Skin epidermis (tissue), 12 donors: ENCODE results near the gene ATOH8.

ENCODE experiments used
- H3K27ac ChIP-seq, 21 experiments: fragments of 200-600 bp; sonication (generic) in 11 of 21; one replicate each; pipeline ENCODE4 v1.5.0; 2020; ENCODE audit warnings: mild to moderate bottlenecking in 3 of 21, inconsistent platforms in 2 of 21, moderate library complexity in 2 of 21
- H3K4me3 ChIP-seq, 7 experiments: fragments of 200-600 bp; sonication (generic) in 2 of 7; one replicate each; pipeline ENCODE4 v1.5.0; 2020; ENCODE audit warnings: inconsistent platforms in 2 of 7, mild to moderate bottlenecking in 2 of 7, moderate library complexity in 1 of 7

ATOH8 gene

GRCh38 chr2:85733121-85733960 lies 20.4 kb upstream of the ATOH8 start:
- no peak overlapping the region for H3K4me3 ChIP-seq
- peak overlapping the region in 5 of 21 experiments; percentile 10 to 75 (median 51) for H3K27ac ChIP-seq

GRCh38 chr2:85734015-85734414 lies 19.8 kb upstream of the ATOH8 start:
- Histone ChIP-seq H3K27ac (peak overlapping the region in 3 of 21 experiments; percentile 35 to 75 (median 51)), H3K4me3 (no peak overlapping the region)

- Histone ChIP-seq H3K27ac (peak overlapping the region in 4 of 21 experiments; percentile 17 to 75 (median 40)), H3K4me3 (no peak overlapping the region)
These were observed 18.7 kb upstream of the ATOH8 start for GRCh38 chr2:85734942-85735608.

- H3K27ac ChIP-seq, result peak overlapping the region in 2 of 21 experiments; percentile 41 to 75
- no peak overlapping the region for H3K4me3 ChIP-seq
These were observed 18.1 kb upstream of the ATOH8 start for GRCh38 chr2:85735691-85736090.

- Histone ChIP-seq H3K27ac (peak overlapping the region in 6 of 21 experiments; percentile 9 to 65 (median 48)), H3K4me3 (no peak overlapping the region)
These were observed 17.1 kb upstream of the ATOH8 start for GRCh38 chr2:85736456-85737355.

- H3K4me3 ChIP-seq, result no peak overlapping the region
- H3K27ac ChIP-seq, result peak overlapping the region in 4 of 21 experiments; percentile 39 to 65 (median 47)
These were observed 16.3 kb upstream of the ATOH8 start for GRCh38 chr2:85737481-85737880.

GRCh38 chr2:85737961-85738360 lies 15.8 kb upstream of the ATOH8 start:
- Histone ChIP-seq H3K27ac (peak overlapping the region in 3 of 21 experiments; percentile 39 to 59 (median 49)), H3K4me3 (no peak overlapping the region)

- H3K27ac ChIP-seq, result peak overlapping the region in 5 of 21 experiments; percentile 16 to 89 (median 80)
These were observed 13.6 kb upstream of the ATOH8 start for GRCh38 chr2:85740193-85740592.

GRCh38 chr2:85741211-85741832 lies 12.5 kb upstream of the ATOH8 start:
- H3K27ac ChIP-seq, result peak overlapping the region in 16 of 21 experiments; percentile 20 to 89 (median 70)

More at GRCh38 chr2:85740193-85740592, 13.6 kb upstream of the ATOH8 start:
- no peak overlapping the region for H3K4me3 ChIP-seq

GRCh38 chr2:85741833-85742455 lies 11.8 kb upstream of the ATOH8 start:
- H3K27ac ChIP-seq, result peak overlapping the region in 17 of 21 experiments; percentile 20 to 89 (median 70)
- no peak overlapping the region for H3K4me3 ChIP-seq

More at GRCh38 chr2:85741211-85741832, 12.5 kb upstream of the ATOH8 start:
- H3K4me3 ChIP-seq, result no peak overlapping the region

- H3K4me3 ChIP-seq, result no peak overlapping the region
- peak overlapping the region in 10 of 21 experiments; percentile 13 to 75 (median 47) for H3K27ac ChIP-seq
These were observed 10.3 kb upstream of the ATOH8 start for GRCh38 chr2:85743304-85743978.

- peak overlapping the region in 6 of 21 experiments; percentile 10 to 75 (median 47) for H3K27ac ChIP-seq
- H3K4me3 ChIP-seq, result no peak overlapping the region
These were observed 9.7 kb upstream of the ATOH8 start for GRCh38 chr2:85744055-85744454.

GRCh38 chr2:85744741-85745601 lies 8.8 kb upstream of the ATOH8 start:
- no peak overlapping the region for H3K4me3 ChIP-seq
- H3K27ac ChIP-seq, result peak overlapping the region in 8 of 21 experiments; percentile 30 to 75 (median 44)

GRCh38 chr2:85745619-85746018 lies 8.2 kb upstream of the ATOH8 start:
- Histone ChIP-seq H3K27ac (peak overlapping the region in 6 of 21 experiments; percentile 35 to 75 (median 45)), H3K4me3 (no peak overlapping the region)

- H3K4me3 ChIP-seq, result no peak overlapping the region
- H3K27ac ChIP-seq, result peak overlapping the region in 2 of 21 experiments; percentile 14 to 65
These were observed 7.3 kb upstream of the ATOH8 start for GRCh38 chr2:85746321-85747004.

GRCh38 chr2:85747441-85747840 lies 6.3 kb upstream of the ATOH8 start:
- Histone ChIP-seq H3K4me3 (no peak overlapping the region), H3K27ac (no peak overlapping the region)
